ENCODE measurements around the gene RGMA. TPM values are rescaled to one million over a fixed set of nuclear protein-coding genes. Genes with fewer than 3 reads are reported as not detected.

RGMA gene
- total RNA-seq, 1 experiment from 2014 or later, result 5.5 TPM

GRCh38 chr15:93131485-93132095 lies 42.6 kb upstream of the RGMA start:
- POLR2A ChIA-PET, result no interaction called here
- BruUV-seq (replicated peaks), result no TSS peak

More at GRCh38 chr15:93131485-93132095, 42.6 kb upstream of the RGMA start:
- TF ChIP-seq SIN3A (IDR thresholded peaks at IDR 0.05; ENCODE audit: low read depth) (no peak), ZNF274 (IDR thresholded peaks at IDR 0.05; ENCODE audit: low read depth, low read length) (no peak), SRF (IDR thresholded peaks at IDR 0.05; ENCODE audit: low read depth) (no peak), TCF7L2 (IDR thresholded peaks at IDR 0.05; ENCODE audit: borderline replicate concordance, extremely low read depth, insufficient read depth, insufficient read length) (no peak), CEBPB (IDR thresholded peaks at IDR 0.05; ENCODE audit: low read depth) (no peak), CBX3 (IDR thresholded peaks at IDR 0.05; ENCODE audit: low read depth) (no peak), EZH2phosphoT487 (IDR thresholded peaks at IDR 0.05; ENCODE audit: borderline replicate concordance) (no peak), ELF1 (IDR thresholded peaks at IDR 0.05; ENCODE audit: borderline replicate concordance, low read depth) (no peak), RAD21 (IDR thresholded peaks at IDR 0.05; ENCODE audit: low read depth) (no peak), EZH2 (IDR thresholded peaks at IDR 0.05) (no peak), POLR2AphosphoS5 (IDR thresholded peaks at IDR 0.05; ENCODE audit: low read depth, low read length) (no peak), ZBTB33 (IDR thresholded peaks at IDR 0.05; ENCODE audit: extremely low read depth, insufficient replicate concordance, low read length) (no peak), CTCF (IDR thresholded peaks at IDR 0.05 in 2 of 3, conservative IDR thresholded peaks at IDR 0.05 in 1 of 3; ENCODE audit: borderline replicate concordance in 1 of 3, insufficient read depth in 1 of 3, low read depth in 2 of 3, low read length in 2 of 3) (no peak), EGR1 (IDR thresholded peaks at IDR 0.05; ENCODE audit: low read depth) (no peak)
- Histone ChIP-seq H3K27me3 (ENCODE audit: insufficient read depth, low read length) (no peaks in the 10 kb centered on the region), H2AFZ (ENCODE audit: low read depth, low read length, poor library complexity, severe bottlenecking) (no peak overlapping the region), H3K9ac (ENCODE audit: low read length) (no peak overlapping the region), H4K20me1 (ENCODE audit: insufficient read depth) (no peaks in the 10 kb centered on the region), H3K9me3 (ENCODE audit: control insufficient read depth in 1 of 2, insufficient read depth in 1 of 2, low read depth in 1 of 2, low read length in 2 of 2) (no peaks in the 10 kb centered on the region), H3K36me3 (ENCODE audit: control insufficient read depth in 1 of 2, insufficient read depth in 2 of 2, low read length in 2 of 2) (no peaks in the 10 kb centered on the region), H3K79me2 (ENCODE audit: insufficient read depth, low read length) (no peaks in the 10 kb centered on the region), H3K9me2 (ENCODE audit: insufficient read depth) (no peaks in the 10 kb centered on the region), H3K4me1 (ENCODE audit: control insufficient read depth in 1 of 2, insufficient read depth in 2 of 2, low read length in 2 of 2) (no peaks in the 10 kb centered on the region), H3K4me2 (ENCODE audit: low read length) (no peak overlapping the region), H3K4me3 (replicated peaks in 1 of 2; ENCODE audit: low read depth in 1 of 2, low read length in 2 of 2) (no peak overlapping the region), H3K27ac (ENCODE audit: low read depth, low read length) (no peak overlapping the region)
- ATAC-seq (no peak), DNase-seq (ENCODE audit: low read depth, low spot score) (no peak)
- RAD21 ChIA-PET (ENCODE audit: low non-redundant PET in 1 of 2, low total read pairs in 2 of 2, uncharacterized antibody in 2 of 2, unreplicated experiment in 2 of 2), result no interaction called here
- CTCF ChIA-PET, result no interaction called here
- intact Hi-C loops (cut with micrococcal nuclease), result no loop called here
